GM12878 (cell line): ENCODE measurements around the gene SNX10.

Experiments
- CHD1 ChIP-seq: IDR thresholded peaks from 2 replicates; pipeline ENCODE4 v1.6.1; 2012; ENCODE audit warnings: low read depth, low read length, improper control_type of control experiment
- EZH2 ChIP-seq: IDR thresholded peaks from 2 replicates; pipeline ENCODE4 v1.6.1; 2012; ENCODE audit warnings: low read depth, mild to moderate bottlenecking, control low read depth, inconsistent platforms, low read length, borderline replicate concordance; ENCODE audit not compliant: control insufficient read depth
- POLR2A ChIP-seq: IDR thresholded peaks from 2 replicates; pipeline ENCODE4 v1.6.1; 2011; ENCODE audit warnings: low read depth, mild to moderate bottlenecking, low read length
- TF ChIP-seq, protein P1 (sequence below), 3 experiments: IDR thresholded peaks in 2 of 3; conservative IDR thresholded peaks in 1 of 3; 2 replicates each; pipeline ENCODE4 v1.5.1; 2011; ENCODE audit warnings: low read depth in 3 of 3, low read length in 3 of 3, mild to moderate bottlenecking in 3 of 3, control low read depth in 2 of 3, moderate library complexity in 2 of 3, inconsistent platforms in 1 of 3, mixed read lengths in 1 of 3; ENCODE audit not compliant: control insufficient read depth in 2 of 3, insufficient read depth in 1 of 3; ENCODE audit errors: extremely low read depth in 1 of 3
- TF ChIP-seq, protein P2 (sequence below): fragments of 450-650 bp; formaldehyde crosslinking; IDR thresholded peaks from 2 replicates; pipeline ENCODE4 v1.4.0; 2020; ENCODE audit warnings: mild to moderate bottlenecking, moderate library complexity

DNA sequence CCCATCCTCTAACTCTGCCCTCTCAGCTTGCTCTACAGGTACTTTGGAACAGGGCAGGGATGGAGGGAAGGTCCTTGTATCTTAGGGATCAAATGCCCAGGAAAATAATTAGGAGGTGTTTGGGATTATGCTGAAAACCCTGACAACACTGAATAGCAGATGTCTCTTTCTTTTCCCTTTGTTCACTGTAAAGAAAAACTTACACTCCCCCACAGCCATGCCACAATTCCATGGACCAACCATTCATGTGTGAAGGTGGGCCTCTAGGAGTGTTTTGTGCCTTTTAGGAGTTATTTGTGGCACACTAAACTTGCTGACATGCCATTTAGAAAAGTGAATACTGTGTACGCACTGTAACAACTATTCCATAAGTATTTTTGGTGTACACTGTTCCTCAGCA lies 108.1 kb downstream of the SNX10 start:
- TF ChIP-seq, protein P1, sequence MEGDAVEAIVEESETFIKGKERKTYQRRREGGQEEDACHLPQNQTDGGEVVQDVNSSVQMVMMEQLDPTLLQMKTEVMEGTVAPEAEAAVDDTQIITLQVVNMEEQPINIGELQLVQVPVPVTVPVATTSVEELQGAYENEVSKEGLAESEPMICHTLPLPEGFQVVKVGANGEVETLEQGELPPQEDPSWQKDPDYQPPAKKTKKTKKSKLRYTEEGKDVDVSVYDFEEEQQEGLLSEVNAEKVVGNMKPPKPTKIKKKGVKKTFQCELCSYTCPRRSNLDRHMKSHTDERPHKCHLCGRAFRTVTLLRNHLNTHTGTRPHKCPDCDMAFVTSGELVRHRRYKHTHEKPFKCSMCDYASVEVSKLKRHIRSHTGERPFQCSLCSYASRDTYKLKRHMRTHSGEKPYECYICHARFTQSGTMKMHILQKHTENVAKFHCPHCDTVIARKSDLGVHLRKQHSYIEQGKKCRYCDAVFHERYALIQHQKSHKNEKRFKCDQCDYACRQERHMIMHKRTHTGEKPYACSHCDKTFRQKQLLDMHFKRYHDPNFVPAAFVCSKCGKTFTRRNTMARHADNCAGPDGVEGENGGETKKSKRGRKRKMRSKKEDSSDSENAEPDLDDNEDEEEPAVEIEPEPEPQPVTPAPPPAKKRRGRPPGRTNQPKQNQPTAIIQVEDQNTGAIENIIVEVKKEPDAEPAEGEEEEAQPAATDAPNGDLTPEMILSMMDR (IDR thresholded peaks at IDR 0.05 in 2 of 3, conservative IDR thresholded peaks at IDR 0.05 in 1 of 3; ENCODE audit: control insufficient read depth in 2 of 3, extremely low read depth in 1 of 3, insufficient read depth in 1 of 3, low read depth in 3 of 3, low read length in 3 of 3), result no peak
- TF ChIP-seq POLR2A, result no peak
- TF ChIP-seq, protein P2, sequence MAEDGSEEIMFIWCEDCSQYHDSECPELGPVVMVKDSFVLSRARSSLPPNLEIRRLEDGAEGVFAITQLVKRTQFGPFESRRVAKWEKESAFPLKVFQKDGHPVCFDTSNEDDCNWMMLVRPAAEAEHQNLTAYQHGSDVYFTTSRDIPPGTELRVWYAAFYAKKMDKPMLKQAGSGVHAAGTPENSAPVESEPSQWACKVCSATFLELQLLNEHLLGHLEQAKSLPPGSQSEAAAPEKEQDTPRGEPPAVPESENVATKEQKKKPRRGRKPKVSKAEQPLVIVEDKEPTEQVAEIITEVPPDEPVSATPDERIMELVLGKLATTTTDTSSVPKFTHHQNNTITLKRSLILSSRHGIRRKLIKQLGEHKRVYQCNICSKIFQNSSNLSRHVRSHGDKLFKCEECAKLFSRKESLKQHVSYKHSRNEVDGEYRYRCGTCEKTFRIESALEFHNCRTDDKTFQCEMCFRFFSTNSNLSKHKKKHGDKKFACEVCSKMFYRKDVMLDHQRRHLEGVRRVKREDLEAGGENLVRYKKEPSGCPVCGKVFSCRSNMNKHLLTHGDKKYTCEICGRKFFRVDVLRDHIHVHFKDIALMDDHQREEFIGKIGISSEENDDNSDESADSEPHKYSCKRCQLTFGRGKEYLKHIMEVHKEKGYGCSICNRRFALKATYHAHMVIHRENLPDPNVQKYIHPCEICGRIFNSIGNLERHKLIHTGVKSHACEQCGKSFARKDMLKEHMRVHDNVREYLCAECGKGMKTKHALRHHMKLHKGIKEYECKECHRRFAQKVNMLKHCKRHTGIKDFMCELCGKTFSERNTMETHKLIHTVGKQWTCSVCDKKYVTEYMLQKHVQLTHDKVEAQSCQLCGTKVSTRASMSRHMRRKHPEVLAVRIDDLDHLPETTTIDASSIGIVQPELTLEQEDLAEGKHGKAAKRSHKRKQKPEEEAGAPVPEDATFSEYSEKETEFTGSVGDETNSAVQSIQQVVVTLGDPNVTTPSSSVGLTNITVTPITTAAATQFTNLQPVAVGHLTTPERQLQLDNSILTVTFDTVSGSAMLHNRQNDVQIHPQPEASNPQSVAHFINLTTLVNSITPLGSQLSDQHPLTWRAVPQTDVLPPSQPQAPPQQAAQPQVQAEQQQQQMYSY (CRISPR knock-in tag), result no peak
- no peak for TF ChIP-seq CHD1
- no peak for TF ChIP-seq EZH2
